Iris pigment epithelial cell (primary cell): Measurements from ENCODE around the gene TRHDE.
"Not testable (repeated sequence)": the region's sequence is repeated elsewhere in the genome, so short reads cannot be mapped to it uniquely, and the experiment has no call there.

Experiments used
- DNase-seq: peaks from one replicate; pipeline ENCODE4 v3.0.0-alpha.2; 2011; ENCODE audit warnings: low read depth

The TRHDE gene

DNA sequence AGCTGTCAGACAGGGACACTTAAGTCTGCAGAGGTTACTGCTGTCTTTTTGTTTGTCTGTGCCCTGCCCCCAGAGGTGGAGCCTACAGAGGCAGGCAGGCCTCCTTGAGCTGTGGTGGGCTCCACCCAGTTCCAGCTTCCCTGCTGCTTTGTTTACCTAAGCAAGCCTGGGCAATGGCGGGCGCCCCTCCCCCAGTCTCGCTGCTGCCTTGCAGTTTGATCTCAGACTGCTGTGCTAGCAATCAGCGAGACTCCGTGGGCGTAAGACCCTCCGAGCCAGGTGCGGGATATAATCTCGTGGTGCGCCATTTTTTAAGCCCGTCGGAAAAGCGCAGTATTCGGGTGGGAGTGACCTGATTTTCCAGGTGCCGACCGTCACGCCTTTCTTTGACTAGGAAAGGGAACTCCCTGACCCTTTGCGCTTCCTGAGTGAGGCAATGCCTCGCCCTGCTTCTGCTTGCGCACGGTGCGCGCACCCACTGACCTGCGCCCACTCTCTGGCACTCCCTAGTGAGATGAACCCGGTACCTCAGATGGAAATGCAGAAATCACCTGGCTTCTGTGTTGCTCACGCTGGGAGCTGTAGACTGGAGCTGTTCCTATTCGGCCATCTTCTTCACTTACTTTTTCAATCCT is 248.0 kb downstream of the TRHDE start:
- DNase-seq = not testable (repeated sequence)

DNA sequence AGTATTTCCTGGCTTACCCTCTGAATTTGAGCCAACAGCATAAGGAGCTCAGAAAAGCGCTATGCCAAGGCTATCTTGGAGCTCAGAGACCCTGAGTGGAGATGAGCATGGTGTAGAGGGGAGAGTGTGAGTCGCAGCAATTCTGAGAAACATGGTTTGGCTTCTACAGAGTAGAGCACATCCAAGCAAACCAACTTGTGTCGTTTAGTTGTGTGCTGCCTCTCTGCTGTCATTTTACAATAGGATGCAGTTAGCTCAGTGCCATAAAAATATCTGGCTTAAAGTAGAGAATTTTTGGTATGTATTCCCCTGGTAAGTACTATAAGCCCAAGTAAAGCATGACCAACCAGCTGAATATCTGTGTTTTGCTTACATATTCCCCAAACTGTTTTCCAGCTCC is 249.2 kb downstream of the TRHDE start:
- no peak for DNase-seq

GRCh38 chr12:72522411-72522810 is 250.2 kb downstream of the TRHDE start:
- peak; percentile 35 for DNase-seq

DNA sequence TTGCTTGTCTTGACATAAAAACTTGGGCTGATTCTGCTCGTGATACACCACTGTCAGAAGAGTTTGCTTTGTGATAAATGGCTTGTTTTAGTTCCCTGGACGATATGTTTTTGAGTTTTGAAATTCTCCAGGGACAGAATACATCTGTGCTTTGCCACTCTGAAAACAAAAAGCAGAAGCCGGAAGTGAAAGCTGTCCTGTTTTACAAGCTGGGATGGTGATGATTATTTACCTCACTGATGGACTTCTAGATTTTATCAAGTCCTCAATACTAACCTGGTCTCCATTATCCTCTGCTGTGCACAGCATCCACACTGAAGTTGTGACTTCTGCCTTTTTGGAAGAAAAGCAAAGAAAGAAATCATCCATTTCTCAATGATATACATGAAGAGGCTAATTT is 251.6 kb downstream of the TRHDE start:
- DNase-seq = no peak

GRCh38 chr12:72535212-72535990 is 263.2 kb downstream of the TRHDE start:
- DNase-seq = no peak

- peak; percentile 61 for DNase-seq
Measured at GRCh38 chr12:72540811-72541210, 268.6 kb downstream of the TRHDE start.

GRCh38 chr12:72543777-72544467 is 271.8 kb downstream of the TRHDE start:
- no peak for DNase-seq

DNA sequence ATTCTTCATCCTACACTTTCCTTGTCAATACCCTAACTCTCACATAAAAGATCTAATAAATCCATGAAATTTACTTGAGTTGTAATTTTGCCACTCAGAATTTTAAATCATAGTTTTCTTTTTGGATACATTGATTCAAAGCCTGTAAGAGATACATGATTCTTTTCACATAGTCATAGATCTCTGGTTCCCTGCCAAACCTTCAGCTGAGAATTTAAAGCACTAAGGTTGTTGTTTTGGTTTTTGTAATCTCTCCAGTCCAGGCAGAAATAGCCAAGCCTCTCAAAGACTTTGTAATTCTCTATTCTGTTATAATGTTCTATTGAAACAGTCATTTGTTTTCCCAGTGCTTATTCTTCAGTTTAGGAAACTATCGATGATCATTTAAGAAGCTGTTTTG is 273.9 kb downstream of the TRHDE start:
- DNase-seq = peak; percentile 73

- peak; percentile 58 for DNase-seq
Measured at GRCh38 chr12:72547573-72547972, 275.4 kb downstream of the TRHDE start.

DNA sequence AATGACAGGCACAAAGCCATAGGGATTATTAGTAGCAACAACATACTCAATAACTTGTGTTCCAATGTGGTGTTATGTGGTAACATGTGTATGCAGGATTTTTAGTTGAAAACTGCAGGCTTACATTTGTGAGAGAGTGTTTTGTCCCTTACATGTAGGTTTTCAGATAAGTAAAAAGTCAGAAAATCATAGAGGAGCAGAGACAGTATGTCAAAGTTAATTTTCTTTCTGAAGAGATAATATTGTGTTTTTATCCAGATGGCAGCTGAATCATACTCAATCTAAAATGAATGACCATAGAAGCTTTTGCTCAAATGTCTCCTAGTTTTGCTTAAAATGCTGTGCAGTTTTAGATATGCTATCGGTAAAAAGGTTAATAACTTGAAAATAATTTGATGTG is 277.0 kb downstream of the TRHDE start:
- no peak for DNase-seq

DNA sequence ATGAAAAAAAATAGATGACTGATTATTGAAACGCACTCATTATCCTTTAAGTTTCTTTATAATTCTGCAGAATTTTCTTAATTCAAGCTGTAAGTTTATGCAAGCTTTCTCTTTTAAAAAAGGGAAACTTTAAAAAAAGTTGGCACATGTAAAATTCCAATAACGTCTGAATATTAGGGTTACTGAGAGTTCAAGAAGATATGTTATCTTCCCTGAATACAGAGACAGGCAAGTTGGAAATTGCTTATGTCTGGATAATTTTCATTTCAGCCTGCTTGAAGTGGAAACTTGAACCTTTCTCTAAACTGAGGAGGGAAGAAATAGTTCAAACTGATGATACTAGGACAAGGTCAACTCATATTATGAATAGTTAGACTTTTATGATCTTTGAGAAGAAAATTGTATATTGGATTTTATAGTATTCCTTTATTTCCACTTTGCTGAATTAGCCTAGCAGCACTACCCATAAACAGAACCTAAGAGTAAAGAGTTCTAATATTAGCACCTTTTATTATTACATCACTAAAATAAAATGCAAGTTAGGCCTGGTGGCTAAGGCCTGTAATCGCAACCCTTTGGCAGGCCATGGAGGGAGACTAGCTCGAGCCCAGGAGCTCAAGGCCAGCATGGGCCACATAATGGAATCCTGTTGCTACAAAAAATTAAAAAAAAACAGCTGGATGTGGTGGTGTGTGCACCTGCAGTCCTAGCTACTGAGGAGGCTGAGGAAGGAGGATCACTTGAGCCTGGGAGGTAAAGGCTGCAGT is 288.0 kb downstream of the TRHDE start:
- DNase-seq = no peak

DNA sequence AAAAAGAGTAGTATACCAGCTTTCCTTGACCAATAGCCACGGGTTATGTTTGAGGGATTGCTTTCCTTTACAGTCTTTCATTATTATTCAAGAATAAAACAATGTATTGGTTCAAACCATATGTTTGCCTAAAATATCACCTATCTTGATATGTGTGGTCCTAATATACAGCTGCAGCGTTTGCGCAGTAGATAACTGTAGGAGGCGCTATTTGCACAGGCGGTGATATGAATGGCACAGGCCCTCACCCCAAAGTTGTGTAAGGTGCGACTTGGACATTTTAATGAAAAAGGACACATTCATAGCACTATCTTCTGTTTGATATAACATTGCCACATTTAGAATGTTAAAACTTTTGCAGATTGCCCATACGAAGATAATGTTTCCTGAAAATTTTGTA is 298.4 kb downstream of the TRHDE start:
- DNase-seq = no peak

DNA sequence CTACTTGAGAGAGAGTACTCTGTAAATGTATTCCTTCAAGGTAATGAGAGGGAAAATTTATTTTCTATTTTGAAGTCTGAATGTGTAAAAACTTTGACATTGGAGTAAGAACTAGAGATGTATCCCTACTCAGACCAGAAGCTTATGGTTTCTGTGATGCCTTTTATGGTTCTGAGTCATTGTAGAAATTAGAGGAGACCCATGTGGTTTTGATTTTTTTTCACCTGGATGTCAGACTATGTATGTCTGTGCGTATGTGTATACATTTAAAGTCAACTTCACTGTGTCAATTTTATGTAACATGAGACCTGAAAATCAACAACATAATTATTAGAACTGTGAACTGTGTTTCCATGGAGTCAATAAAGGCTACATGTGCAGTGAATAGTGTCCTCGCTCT is 302.0 kb downstream of the TRHDE start:
- DNase-seq = no peak

GRCh38 chr12:72578327-72578726 is 306.2 kb downstream of the TRHDE start:
- DNase-seq = no peak

- no peak for DNase-seq
Measured at GRCh38 chr12:72586456-72586855, 314.3 kb downstream of the TRHDE start.

DNA sequence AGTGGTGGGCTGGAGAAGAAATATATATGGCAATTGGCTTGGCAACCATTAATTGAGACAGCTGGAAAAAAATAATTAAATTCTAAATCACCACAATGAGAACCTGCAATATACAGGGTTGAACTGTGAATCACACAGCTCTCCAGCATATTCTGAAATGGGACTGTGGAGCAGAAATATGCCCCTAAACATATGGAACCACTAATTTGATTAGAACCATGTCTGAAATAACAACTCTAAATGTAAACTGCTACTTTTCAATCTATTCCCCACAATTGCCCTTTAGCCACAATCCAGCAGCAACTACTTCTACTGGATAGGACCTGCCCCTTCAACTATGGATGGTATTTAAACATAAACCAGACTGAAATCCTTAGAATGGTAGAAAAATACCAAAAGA is 330.4 kb downstream of the TRHDE start:
- no peak for DNase-seq

- no peak for DNase-seq
Measured at GRCh38 chr12:72605975-72606374, 333.8 kb downstream of the TRHDE start.

DNA sequence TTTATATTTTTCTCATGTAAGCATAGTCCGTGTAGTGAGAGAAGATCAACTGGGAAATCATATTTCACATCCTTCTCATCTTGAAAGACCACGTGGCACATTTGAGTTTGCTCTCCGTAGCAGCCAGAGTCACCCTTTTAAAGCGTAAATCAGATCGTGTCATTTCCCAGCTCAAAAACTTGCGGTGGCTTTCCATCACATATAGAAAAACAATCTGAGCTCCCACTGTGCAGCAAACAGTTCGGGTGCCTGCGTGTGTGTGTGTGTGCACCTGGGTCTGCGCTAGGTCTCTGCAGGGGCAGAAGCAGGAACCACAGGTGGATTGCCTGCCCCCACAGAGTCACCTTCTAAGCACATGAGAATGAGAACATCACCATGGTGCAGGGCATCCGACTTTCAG is 338.2 kb downstream of the TRHDE start:
- no peak for DNase-seq

DNA sequence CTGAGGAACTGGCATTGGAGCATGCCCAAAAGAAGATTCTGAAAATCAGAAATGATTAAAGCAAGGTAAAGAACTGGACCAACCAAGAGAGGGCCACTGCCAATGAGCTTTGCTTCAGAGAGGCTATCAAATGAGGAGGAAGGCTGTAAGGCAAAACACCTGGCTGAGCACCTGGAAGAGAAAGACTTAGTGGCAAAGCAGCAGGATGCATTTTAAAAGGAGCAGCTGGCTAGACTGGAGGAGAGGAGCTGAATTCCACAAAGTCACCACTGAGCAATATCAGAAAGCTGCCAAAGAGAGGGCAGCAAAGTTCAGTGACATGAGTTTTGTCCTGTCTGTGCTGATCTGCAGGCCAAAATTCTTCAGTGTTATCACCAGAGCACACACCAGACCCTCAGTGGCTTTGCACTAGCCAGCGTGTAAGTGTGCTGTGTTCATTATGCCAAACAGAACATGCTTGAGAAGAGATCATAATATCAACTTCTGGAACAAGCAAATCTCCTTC is 338.7 kb downstream of the TRHDE start:
- no peak for DNase-seq

- no peak for DNase-seq
Measured at GRCh38 chr12:72612171-72612570, 340.0 kb downstream of the TRHDE start.

DNA sequence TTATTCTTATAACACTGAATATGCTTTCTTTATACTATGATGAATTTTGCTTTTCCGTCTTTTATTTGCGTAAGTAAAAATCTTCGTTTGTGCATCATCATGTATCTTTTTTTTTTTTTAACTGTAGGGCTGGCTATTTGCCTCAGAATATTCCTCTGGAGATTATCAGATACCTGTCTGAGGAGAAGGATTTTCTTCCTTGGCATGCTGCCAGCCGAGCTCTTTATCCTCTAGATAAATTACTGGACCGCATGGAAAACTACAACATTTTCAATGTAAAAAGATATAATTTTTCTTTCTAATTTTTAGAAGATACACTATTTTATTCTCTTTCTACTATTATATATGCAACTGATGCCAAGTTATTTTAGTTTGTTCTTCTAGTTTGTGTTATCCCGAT is 346.6 kb downstream of the TRHDE start:
- no peak for DNase-seq

DNA sequence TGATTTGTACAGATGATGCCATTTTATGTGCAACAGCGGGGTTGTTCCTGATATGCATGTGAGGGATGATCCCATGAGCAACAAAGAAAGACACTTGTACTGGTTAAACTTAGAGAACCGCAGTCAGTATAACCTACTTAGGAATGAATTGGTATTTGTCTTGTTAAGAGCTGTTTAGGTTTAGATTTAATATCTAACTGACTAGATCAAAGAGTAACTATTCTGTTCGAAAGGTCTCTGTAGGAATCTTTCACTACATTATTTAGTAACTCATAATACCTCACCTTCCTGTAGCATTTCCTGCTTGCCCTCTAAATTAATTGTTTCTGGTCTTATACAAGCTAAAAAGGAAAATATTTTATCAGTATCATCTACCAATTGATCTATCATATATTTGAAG is 350.4 kb downstream of the TRHDE start:
- no peak for DNase-seq
